ENCODE results near the gene SMIM29. TPM values are rescaled to one million over a fixed set of nuclear protein-coding genes. Genes with fewer than 3 reads are reported as not detected.

Gene SMIM29
- total and polyA plus RNA-seq, 2 donors (not counting 3 experiments of a cell fraction or from before 2014, with no cell fraction given): 37.6 to 75.2 TPM

- Histone ChIP-seq H3K27ac (ENCODE audit: insufficient read depth, low read depth, low read length) (no peak overlapping the region), H3K4me1 (ENCODE audit: control insufficient read depth, extremely low read depth, insufficient read depth, low read length) (peaks cover 10% of the 10 kb centered on the region), H3K4me3 (replicated peaks in 1 of 3; ENCODE audit: insufficient read depth in 1 of 3, low read depth in 1 of 3, low read length in 3 of 3) (no peak overlapping the region), H3K9me1 (replicated peaks; ENCODE audit: control insufficient read depth, extremely low read depth, insufficient read depth, low read length) (no peaks in the 10 kb centered on the region), H2AFZ (ENCODE audit: low read depth, low read length) (no peak overlapping the region), H3K79me2 (ENCODE audit: control insufficient read depth, insufficient read depth, low read length) (no peaks in the 10 kb centered on the region), H3K9ac (replicated peaks; ENCODE audit: extremely low read depth, insufficient read depth, low read length) (no peak overlapping the region), H4K20me1 (replicated peaks; ENCODE audit: control insufficient read depth, extremely low read depth, insufficient read depth, low read length) (no peaks in the 10 kb centered on the region), H3K36me3 (ENCODE audit: control insufficient read depth in 2 of 2, extremely low read depth in 1 of 2, insufficient read depth in 2 of 2, low read length in 2 of 2) (no peaks in the 10 kb centered on the region), H3K4me2 (ENCODE audit: insufficient read depth, low read length) (no peak overlapping the region), H3K27me3 (ENCODE audit: control insufficient read depth in 2 of 2, insufficient read depth in 2 of 2, low read length in 2 of 2) (no peaks in the 10 kb centered on the region), H3K9me3 (replicated peaks; ENCODE audit: control insufficient read depth, insufficient read depth, low read length) (no peaks in the 10 kb centered on the region)
- TF ChIP-seq POLR2AphosphoS5 (IDR thresholded peaks at IDR 0.05; ENCODE audit: insufficient read depth, low read depth, low read length): no peak
- TF ChIP-seq GATA2 (IDR thresholded peaks at IDR 0.05; ENCODE audit: insufficient read depth, insufficient read length, low read depth, low read length): peak; percentile 21
- intact Hi-C loops (cut with micrococcal nuclease) (no loop called here), dilution Hi-C loops (cut with MboI; ENCODE audit: extremely low pct_ligation_motif_present, low sequenced_read_pairs) (no loop called here)
- ChIA-PET POLR2A (no interaction called here), CTCF (interaction anchor here (0.9 to 2.1 kb wide), 5 partner anchors 8 to 328 kb away, joined by 4 to 7 read pairs (median 6); partner anchors contain the start of gene SMIM29)
- FAIRE-seq (no peak), DNase-seq (ENCODE audit: low read depth, low spot score) (no peak)
- no TSS peak for BruUV-seq (replicated peaks)
These were observed 33.0 kb upstream of the SMIM29 start for GRCh38 chr6:34281702-34282334.

GRCh38 chr6:34280216-34280615, 31.4 kb upstream of the SMIM29 start:
- H3K4me3 ChIP-seq (replicated peaks in 1 of 3; ENCODE audit: insufficient read depth in 1 of 3, low read depth in 1 of 3, low read length in 3 of 3): no peak overlapping the region
- intact Hi-C loops (cut with micrococcal nuclease) (no loop called here), dilution Hi-C loops (cut with MboI; ENCODE audit: extremely low pct_ligation_motif_present, low sequenced_read_pairs) (no loop called here)
- no peak overlapping the region for H2AFZ ChIP-seq (ENCODE audit: low read depth, low read length)
- DNase-seq (ENCODE audit: low read depth, low spot score) (no peak), FAIRE-seq (no peak)
- no peak for TF ChIP-seq POLR2AphosphoS5 (IDR thresholded peaks at IDR 0.05; ENCODE audit: insufficient read depth, low read depth, low read length)
- TF ChIP-seq MYC (IDR thresholded peaks at IDR 0.05; ENCODE audit: low read depth, low read length): no peak
- TF ChIP-seq EZH2 (IDR thresholded peaks at IDR 0.05; ENCODE audit: borderline replicate concordance, low read depth, low read length, severe bottlenecking): no peak
- TF ChIP-seq CTCF (IDR thresholded peaks at IDR 0.05; ENCODE audit: extremely low read depth in 1 of 2, insufficient read depth in 1 of 2, low read depth in 1 of 2, low read length in 2 of 2): no peak
- H3K4me1 ChIP-seq (ENCODE audit: control insufficient read depth, extremely low read depth, insufficient read depth, low read length): peaks cover 10% of the 10 kb centered on the region
- H3K27me3 ChIP-seq (ENCODE audit: control insufficient read depth in 2 of 2, insufficient read depth in 2 of 2, low read length in 2 of 2): no peaks in the 10 kb centered on the region
- H3K79me2 ChIP-seq (ENCODE audit: control insufficient read depth, insufficient read depth, low read length): no peaks in the 10 kb centered on the region
- H3K9me1 ChIP-seq (replicated peaks; ENCODE audit: control insufficient read depth, extremely low read depth, insufficient read depth, low read length): no peaks in the 10 kb centered on the region
- ChIA-PET POLR2A (no interaction called here), CTCF (interaction anchor here (1.2 to 2.1 kb wide), 3 partner anchors 13 to 134 kb away, joined by 3 to 7 read pairs (median 5); no protein-coding TSS in a partner anchor)
- no peak overlapping the region for H3K9ac ChIP-seq (replicated peaks; ENCODE audit: extremely low read depth, insufficient read depth, low read length)
- H4K20me1 ChIP-seq (replicated peaks; ENCODE audit: control insufficient read depth, extremely low read depth, insufficient read depth, low read length): no peaks in the 10 kb centered on the region
- no peak overlapping the region for H3K4me2 ChIP-seq (ENCODE audit: insufficient read depth, low read length)
- H3K9me3 ChIP-seq (replicated peaks; ENCODE audit: control insufficient read depth, insufficient read depth, low read length): no peaks in the 10 kb centered on the region
- no peak overlapping the region for H3K27ac ChIP-seq (ENCODE audit: insufficient read depth, low read depth, low read length)
- BruUV-seq (replicated peaks): no TSS peak
- H3K36me3 ChIP-seq (ENCODE audit: control insufficient read depth in 2 of 2, extremely low read depth in 1 of 2, insufficient read depth in 2 of 2, low read length in 2 of 2): no peaks in the 10 kb centered on the region
